ENCODE measurements around the gene CCR4. TPM values are rescaled to one million over a fixed set of nuclear protein-coding genes. Genes with fewer than 3 reads are reported as not detected.
"Not testable (repeated sequence)": the region's sequence is repeated elsewhere in the genome, so short reads cannot be mapped to it uniquely, and the experiment has no call there.

Gene CCR4
- total and polyA plus RNA-seq, 10 donors = 0.28 to 9.4 (median 4.9) TPM

DNA sequence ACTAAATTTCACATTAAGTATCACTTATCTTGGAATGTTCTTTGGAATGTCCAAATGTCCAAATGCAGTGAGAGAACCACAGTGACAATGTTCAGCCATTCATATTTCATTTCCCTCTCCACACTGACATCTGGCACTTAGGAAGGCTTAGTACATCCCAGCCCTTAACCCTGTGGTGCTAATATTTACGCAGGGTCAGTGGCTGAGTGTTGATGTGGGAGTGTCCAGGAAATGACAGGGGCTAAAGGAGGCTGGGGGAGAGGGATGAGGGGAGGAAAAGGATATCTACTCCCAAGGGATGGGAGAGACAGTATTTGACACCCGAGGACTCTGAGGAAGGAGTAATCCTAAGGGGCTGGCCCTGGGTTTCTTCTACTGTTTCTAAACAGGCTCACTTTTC lies 14.1 kb upstream of the CCR4 start:
- DNase-seq = no peak
- H3K9me3 ChIP-seq = no peaks in the 10 kb centered on the region
- no peaks in the 10 kb centered on the region for H3K36me3 ChIP-seq
- TF ChIP-seq, protein P1, sequence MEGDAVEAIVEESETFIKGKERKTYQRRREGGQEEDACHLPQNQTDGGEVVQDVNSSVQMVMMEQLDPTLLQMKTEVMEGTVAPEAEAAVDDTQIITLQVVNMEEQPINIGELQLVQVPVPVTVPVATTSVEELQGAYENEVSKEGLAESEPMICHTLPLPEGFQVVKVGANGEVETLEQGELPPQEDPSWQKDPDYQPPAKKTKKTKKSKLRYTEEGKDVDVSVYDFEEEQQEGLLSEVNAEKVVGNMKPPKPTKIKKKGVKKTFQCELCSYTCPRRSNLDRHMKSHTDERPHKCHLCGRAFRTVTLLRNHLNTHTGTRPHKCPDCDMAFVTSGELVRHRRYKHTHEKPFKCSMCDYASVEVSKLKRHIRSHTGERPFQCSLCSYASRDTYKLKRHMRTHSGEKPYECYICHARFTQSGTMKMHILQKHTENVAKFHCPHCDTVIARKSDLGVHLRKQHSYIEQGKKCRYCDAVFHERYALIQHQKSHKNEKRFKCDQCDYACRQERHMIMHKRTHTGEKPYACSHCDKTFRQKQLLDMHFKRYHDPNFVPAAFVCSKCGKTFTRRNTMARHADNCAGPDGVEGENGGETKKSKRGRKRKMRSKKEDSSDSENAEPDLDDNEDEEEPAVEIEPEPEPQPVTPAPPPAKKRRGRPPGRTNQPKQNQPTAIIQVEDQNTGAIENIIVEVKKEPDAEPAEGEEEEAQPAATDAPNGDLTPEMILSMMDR (IDR thresholded peaks at IDR 0.05 in 8 of 11, conservative IDR thresholded peaks at IDR 0.05 in 3 of 11) = no peak
- TF ChIP-seq POLR2AphosphoS5 (IDR thresholded peaks at IDR 0.05) (peak in 1 of 3 donors; percentile 41), POLR2A (IDR thresholded peaks at IDR 0.05) (no peak)
- no peaks in the 10 kb centered on the region for H3K27me3 ChIP-seq (replicated peaks in 1 of 7)
- no peak overlapping the region for H3K4me3 ChIP-seq
- no peak overlapping the region for H3K27ac ChIP-seq
- no peaks in the 10 kb centered on the region for H3K4me1 ChIP-seq
- intact Hi-C loops (cut with DNase I; ENCODE audit: low total_unique reads) = no loop called here
- 49 to 68% (median 57%) methylated on average over 2 of the region's 2 CpGs for WGBS, 5 donors

DNA sequence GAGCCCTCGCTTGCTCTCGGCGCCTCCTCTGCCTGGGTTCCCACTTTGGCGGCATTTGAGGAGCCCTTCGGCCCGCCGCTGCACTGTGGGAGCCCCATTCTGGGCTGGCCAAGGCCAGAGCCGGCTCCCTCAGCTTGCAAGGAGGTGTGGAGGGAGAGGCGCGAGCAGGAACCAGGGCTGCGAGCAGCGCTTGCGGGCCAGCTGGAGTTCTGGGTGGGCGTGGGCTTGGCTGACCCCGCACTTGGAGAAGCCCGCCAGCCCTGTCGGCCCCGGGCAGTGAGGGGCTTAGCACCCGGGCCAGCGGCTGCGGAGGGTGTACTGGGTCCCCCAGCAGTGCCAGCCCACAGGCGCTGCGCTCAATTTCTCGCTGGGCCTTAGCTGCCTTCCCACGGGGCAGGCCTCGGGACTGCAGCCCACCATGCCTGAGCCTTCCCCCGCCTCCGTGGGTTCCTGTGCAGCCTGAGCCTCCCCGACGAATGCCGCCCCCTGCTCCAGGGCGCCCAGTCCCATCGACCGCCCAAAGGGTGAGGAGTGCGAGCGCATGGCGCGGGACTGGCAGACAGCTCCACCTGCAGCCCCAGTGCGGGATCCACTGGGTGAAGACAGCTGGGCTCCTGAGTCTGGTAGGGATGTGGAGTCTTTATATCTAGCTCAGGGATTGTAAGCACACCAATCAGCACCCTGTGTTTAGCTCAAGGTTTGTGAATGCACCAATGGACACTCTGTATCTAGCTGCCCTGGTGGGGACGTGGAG lies 11.7 kb upstream of the CCR4 start:
- H3K36me3 ChIP-seq; H3K27me3 ChIP-seq (replicated peaks in 1 of 7); H3K9me3 ChIP-seq; H3K4me3 ChIP-seq; H3K4me1 ChIP-seq; DNase-seq; intact Hi-C loops (cut with DNase I; ENCODE audit: low total_unique reads); H3K27ac ChIP-seq: not testable (repeated sequence)
- 80 to 95% (median 90%) methylated on average over 1 to 40 of the region's 40 CpGs for WGBS, 5 donors

DNA sequence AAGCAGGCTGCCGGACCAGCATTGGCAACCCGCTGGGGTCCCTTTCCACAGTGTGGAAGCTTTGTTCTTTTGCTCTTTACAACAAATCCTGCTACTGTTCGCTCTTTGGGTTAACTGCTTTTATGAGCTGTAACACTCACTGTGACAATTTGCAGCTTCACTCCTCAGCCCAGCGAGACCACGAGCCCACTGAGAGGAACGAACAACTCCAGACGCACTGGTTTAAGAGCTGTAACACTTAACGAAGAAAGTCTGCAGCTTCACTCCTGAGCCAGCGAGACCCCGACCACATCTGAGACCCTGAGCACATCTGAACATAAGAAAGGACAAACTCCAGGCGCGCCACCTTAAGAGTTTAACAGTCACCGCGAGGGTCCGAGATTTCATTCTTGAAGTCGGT lies 10.7 kb upstream of the CCR4 start:
- Histone ChIP-seq H3K4me3 (no peak overlapping the region), H3K36me3 (no peaks in the 10 kb centered on the region), H3K4me1 (no peaks in the 10 kb centered on the region), H3K27me3 (replicated peaks in 1 of 7) (no peaks in the 10 kb centered on the region), H3K27ac (no peak overlapping the region), H3K9me3 (no peaks in the 10 kb centered on the region)
- WGBS, 5 donors = 87 to 93% (median 90%) methylated on average over 16 of the region's 16 CpGs
- intact Hi-C loops (cut with DNase I; ENCODE audit: low total_unique reads) = no loop called here
- TF ChIP-seq, protein P1 (IDR thresholded peaks at IDR 0.05 in 8 of 11, conservative IDR thresholded peaks at IDR 0.05 in 3 of 11) = no peak
- TF ChIP-seq POLR2A (IDR thresholded peaks at IDR 0.05) = no peak
- no peak for DNase-seq

DNA sequence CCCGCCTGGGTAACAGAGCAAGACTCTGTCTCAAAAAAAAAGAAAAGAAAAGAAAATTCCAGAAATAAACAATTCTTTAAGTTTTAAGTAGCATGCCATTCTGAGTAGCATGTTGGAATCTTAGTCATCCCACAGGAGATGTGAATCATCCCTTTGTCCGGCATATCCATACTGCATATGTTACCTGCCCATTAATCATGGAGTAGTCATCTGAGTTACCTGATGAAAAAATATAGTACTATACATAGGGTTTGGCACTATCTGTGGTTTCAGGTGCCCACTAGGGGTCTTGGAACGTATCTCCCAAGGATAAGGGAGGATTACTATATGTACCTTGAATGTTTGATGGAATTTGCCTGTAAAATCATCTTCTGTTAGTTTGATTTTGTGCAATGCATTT lies 6.3 kb upstream of the CCR4 start:
- Histone ChIP-seq H3K27ac (no peak overlapping the region), H3K27me3 (replicated peaks in 1 of 7) (no peaks in the 10 kb centered on the region), H3K9me3 (no peaks in the 10 kb centered on the region), H3K36me3 (no peaks in the 10 kb centered on the region), H3K4me3 (no peak overlapping the region), H3K4me1 (peaks cover 0 to 6% (median 2%) of the 10 kb centered on the region in 6 donors)
- TF ChIP-seq POLR2AphosphoS5 (IDR thresholded peaks at IDR 0.05) (no peak), POLR2A (IDR thresholded peaks at IDR 0.05) (no peak)
- TF ChIP-seq, protein P1 (IDR thresholded peaks at IDR 0.05 in 8 of 11, conservative IDR thresholded peaks at IDR 0.05 in 3 of 11) = no peak
- no peak for DNase-seq
- intact Hi-C loops (cut with DNase I; ENCODE audit: low total_unique reads) = no loop called here
- 81 to 90% (median 88%) methylated on average over 3 of the region's 3 CpGs for WGBS, 5 donors

GRCh38 chr3:32945598-32945997 lies 5.8 kb upstream of the CCR4 start:
- H3K27ac ChIP-seq; H3K27me3 ChIP-seq (replicated peaks in 1 of 7); intact Hi-C loops (cut with DNase I; ENCODE audit: low total_unique reads); H3K4me1 ChIP-seq; H3K4me3 ChIP-seq; DNase-seq; H3K36me3 ChIP-seq; H3K9me3 ChIP-seq: not testable (repeated sequence)
- WGBS, 5 donors = 78 to 94% (median 93%) methylated on average over 11 to 12 of the region's 12 CpGs
